SJSA1 (cell line): ENCODE results near the gene EVI5. TPM values are rescaled to one million over a fixed set of nuclear protein-coding genes. Genes with fewer than 3 reads are reported as not detected.

Source experiments
- DNase-seq, 2 experiments: peaks; one replicate each; pipeline ENCODE4 v3.0.0-alpha.2; 2015 to 2020; ENCODE audit warnings: low spot score in 2 of 2, low read depth in 1 of 2
- H3K27ac ChIP-seq: fragments of 250-450 bp; sonication (Bioruptor Pico); 2 replicates; pipeline ENCODE4 v1.5.1; 2020; ENCODE audit warnings: mild to moderate bottlenecking, moderate library complexity
- H3K27me3 ChIP-seq: fragments of 250-450 bp; sonication (Bioruptor Pico); replicated peaks from 2 replicates; pipeline ENCODE4 v1.5.1; 2020; ENCODE audit warnings: mild to moderate bottlenecking, moderate library complexity
- H3K36me3 ChIP-seq: fragments of 250-450 bp; sonication (Bioruptor Pico); 2 replicates; pipeline ENCODE4 v1.5.1; 2020; ENCODE audit warnings: mild to moderate bottlenecking
- H3K4me1 ChIP-seq: fragments of 250-450 bp; sonication (Bioruptor Pico); replicated peaks from 2 replicates; pipeline ENCODE4 v1.6.1; 2021; ENCODE audit warnings: mild to moderate bottlenecking
- H3K4me3 ChIP-seq: fragments of 250-450 bp; sonication (Bioruptor Pico); 2 replicates; pipeline ENCODE4 v1.5.1; 2020; ENCODE audit warnings: mild to moderate bottlenecking
- H3K9me3 ChIP-seq: fragments of 250-450 bp; sonication (Bioruptor Pico); replicated peaks from 2 replicates; pipeline ENCODE4 v1.5.1; 2020; ENCODE audit warnings: mild to moderate bottlenecking
- total RNA-seq: library from RNA; depleted of rRNA; stranded (reverse); fragments of >200 nt; shearing (Covaris generic); gene quantifications from 2 replicates; pipeline ENCODE4 v1.2.3, GENCODE V29; 2014

EVI5 gene
- total RNA-seq, 1 experiment from 2014 or later: 18.1 TPM

DNA sequence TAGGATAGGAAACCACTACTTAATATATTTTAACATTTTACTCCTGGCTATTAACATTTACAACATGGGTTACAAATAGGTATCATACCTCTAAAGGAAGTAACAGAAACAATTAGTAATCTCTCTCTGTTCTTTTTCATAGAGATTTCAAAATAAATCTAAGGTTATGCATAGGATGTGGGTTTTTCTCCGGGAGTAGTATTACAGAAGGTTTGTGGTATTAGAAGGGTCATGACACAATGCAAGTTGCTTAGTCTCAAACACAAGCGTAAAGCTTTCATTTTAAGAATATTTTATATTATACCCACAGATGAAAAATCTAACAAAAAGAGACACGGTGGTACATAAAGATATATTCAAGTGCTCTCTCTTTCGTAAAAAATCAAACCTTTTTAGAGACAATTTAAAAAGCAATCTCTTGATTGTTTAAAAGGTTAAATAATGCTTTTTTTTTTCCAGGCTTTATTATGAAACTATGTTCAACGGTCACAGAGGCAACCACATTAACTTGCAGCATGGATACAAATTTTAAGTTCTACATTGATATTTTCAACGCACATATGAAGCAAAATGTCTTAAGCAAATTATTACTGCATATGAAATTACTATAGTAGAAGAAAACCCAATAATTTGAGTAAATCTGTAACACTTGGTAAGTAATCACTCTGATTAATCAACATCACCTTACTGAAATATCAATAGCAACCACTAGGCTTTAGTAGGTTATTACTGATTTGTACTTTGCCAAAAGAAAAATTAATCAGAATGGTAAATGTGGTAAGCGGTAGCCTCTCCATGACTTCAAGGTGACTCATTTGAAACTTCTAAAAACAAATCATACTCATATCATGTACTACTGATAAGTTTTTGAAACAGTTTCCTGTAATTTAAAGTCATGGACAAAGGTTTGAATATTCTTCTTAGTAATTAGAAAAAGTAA lies 200.8 kb downstream of the EVI5 start:
- Histone ChIP-seq H3K27ac (no peak overlapping the region), H3K9me3 (no peaks in the 10 kb centered on the region), H3K4me1 (0 out of 2 replicates have a peak, but pooled peaks cover 4% of the 10 kb centered on the region), H3K36me3 (peaks cover 5% of the 10 kb centered on the region; the same call in 1 of the 2 replicates), H3K27me3 (no peaks in the 10 kb centered on the region), H3K4me3 (no peak overlapping the region)
- no peak for DNase-seq

DNA sequence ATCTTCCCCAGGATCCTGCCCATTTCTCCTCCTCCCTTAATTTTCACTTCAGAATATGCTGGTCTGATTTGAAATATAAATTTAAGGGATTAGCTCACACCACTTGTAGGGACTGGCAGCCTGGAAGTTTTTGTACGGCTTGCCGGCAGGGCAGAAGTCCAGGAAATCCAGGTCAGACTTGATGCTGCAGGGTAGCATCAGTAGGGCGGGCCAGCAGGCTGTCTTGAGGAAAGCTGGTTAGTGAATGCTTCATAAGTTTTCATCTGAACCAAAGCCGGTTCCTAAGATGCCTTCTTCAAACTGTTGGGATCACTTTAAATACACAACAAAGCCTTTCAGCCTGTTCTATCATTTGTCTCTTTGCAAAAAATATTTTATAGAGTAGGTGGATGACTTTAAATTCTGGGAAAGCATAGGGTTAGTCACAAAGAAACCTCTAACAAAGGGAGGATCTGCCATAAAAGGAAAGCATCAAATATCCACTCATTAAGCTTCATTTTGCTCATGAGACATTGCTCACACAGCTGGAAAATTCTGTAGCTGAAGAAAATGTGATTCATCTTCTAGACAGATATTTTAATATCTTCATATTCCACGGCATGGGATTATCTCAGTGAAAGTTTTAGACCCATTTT lies 207.5 kb downstream of the EVI5 start:
- Histone ChIP-seq H3K36me3 (peaks cover 5% of the 10 kb centered on the region; the same call in 1 of the 2 replicates), H3K27me3 (no peaks in the 10 kb centered on the region), H3K4me3 (no peak overlapping the region), H3K4me1 (no peaks in the 10 kb centered on the region), H3K9me3 (no peaks in the 10 kb centered on the region), H3K27ac (no peak overlapping the region)
- no peak for DNase-seq

DNA sequence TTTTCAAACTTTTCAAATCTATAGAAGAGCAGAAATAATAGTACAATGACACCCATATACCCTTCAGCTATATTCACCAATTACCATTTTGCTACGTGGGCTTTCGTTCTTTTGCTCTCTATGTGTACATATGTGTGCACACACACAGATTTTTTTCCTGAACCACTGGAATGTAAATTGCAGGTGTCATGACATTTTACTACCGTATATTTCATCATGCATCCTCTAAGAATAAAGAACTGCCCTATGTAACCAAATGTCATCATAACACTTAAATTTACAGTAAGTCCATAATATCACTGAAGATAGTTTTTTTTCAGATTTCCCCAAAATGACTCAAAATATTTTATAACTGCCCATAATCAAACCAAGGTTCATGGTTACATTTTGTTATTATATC lies 209.8 kb downstream of the EVI5 start:
- Histone ChIP-seq H3K27ac (no peak overlapping the region), H3K27me3 (no peaks in the 10 kb centered on the region), H3K9me3 (no peaks in the 10 kb centered on the region), H3K4me1 (no peaks in the 10 kb centered on the region), H3K4me3 (no peak overlapping the region), H3K36me3 (no peaks in the 10 kb centered on the region)
- DNase-seq: no peak

DNA sequence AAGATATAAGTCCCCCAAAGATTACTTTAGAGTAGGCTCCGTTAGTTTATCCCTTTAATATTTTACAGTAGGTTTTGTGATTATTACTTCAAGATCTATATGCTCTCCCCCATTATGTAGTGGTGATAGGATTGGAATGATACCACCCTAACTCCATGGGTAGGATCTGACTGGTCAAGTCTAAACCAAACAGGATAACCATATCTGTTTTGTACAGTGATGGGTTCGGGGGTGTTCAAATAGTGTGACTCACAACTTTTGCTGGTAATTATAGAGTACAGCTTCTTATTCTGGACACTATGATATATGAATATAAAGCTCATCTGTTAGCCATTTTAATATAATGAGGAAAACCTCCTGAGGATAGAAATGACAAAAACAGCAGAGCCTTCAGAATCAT lies 212.4 kb downstream of the EVI5 start:
- H3K4me3 ChIP-seq: no peak overlapping the region
- no peak for DNase-seq

DNA sequence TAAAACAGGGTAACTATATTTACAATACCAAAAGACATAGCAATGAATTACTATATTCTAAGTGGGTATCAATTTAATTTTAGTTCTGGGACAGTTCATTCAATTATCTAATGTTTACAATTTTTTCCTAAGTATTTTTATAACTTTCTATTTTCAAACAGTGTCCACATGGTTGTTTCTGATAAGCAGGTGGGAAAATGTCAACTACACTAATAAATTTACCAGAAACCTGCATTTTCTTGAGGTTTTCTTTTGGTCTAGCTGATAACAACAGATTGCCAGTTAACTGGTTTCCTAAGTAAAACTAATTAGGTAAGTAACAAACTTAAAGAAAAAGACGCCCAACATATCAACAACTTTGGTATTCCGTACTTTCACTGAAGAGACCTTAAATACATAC lies 213.3 kb downstream of the EVI5 start:
- Histone ChIP-seq H3K4me1 (no peaks in the 10 kb centered on the region), H3K36me3 (no peaks in the 10 kb centered on the region), H3K27me3 (no peaks in the 10 kb centered on the region), H3K27ac (no peak overlapping the region), H3K4me3 (no peak overlapping the region), H3K9me3 (no peaks in the 10 kb centered on the region)
- no peak for DNase-seq

More for the DNA sequence above, 212.4 kb downstream of the EVI5 start:
- H3K9me3 ChIP-seq: no peaks in the 10 kb centered on the region
- no peaks in the 10 kb centered on the region for H3K4me1 ChIP-seq
- no peak overlapping the region for H3K27ac ChIP-seq
- no peaks in the 10 kb centered on the region for H3K36me3 ChIP-seq
- H3K27me3 ChIP-seq: no peaks in the 10 kb centered on the region

DNA sequence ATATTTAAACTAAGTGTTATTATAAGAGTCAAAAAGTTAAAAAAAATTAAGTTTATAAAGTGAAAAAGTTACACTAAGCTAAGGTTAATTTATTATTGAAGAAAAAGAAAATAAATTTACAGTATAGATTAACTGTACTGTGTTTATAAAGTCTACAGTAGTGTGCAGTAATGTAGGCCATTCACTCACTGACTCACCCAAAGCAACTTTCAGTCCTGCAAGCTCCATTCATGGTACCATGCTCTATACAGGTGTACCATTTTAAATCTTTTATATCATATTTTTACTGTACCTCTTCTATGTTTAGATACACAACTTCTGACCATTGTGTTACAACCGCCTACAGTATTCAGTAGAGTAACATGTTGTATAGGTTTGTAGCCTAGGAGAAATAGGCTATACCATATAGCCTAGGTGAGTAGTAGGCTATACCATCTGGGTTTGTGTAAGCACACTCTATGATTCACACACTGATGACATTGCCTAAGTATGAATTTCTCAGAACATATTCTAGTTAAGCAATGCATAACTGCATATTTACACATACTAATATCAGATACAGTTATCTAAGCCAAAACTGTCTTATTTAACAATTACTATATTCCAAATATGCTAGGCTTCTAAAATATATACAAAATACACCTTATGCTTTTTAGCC lies 217.6 kb downstream of the EVI5 start:
- H3K9me3 ChIP-seq: no peaks in the 10 kb centered on the region
- no peak for DNase-seq
- no peaks in the 10 kb centered on the region for H3K4me1 ChIP-seq
- no peak overlapping the region for H3K27ac ChIP-seq
- H3K36me3 ChIP-seq: no peaks in the 10 kb centered on the region
- no peaks in the 10 kb centered on the region for H3K27me3 ChIP-seq
- H3K4me3 ChIP-seq: no peak overlapping the region

DNA sequence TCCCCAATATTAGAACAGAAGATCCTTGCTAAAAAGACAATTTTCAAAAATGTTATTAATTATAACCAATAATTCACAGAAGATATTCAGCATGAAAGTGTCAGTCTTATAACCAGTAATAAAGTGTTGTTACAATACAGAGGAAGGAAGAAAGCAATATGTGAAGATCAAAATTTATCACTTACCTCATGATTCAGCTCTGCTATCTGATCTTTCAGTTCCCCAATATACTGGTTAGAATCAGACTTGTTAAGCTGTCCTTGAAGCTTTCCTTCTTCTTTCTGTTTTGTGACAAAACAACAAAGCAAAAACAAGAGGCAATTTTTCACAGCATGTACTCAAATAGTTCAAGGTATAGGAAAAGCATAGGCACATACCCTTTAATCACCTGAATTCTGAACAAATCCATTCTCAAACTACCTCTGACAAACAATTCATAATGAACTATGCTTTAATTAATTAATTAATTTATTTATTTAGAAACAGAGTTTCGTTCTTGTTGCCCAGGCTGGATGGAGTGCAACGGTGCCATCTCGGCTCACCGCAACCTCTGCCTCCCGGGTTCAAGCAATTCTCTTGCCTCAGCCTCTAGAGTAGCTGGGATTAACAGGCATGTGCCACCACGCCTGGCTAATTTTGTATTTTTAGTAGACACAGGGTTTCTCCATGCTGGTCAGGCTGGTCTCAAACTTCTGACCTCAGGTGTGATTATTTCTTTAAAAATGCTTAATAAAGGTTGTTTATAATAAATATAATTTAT lies 221.3 kb downstream of the EVI5 start:
- Histone ChIP-seq H3K4me3 (no peak overlapping the region), H3K36me3 (no peaks in the 10 kb centered on the region), H3K27me3 (no peaks in the 10 kb centered on the region), H3K4me1 (no peaks in the 10 kb centered on the region), H3K9me3 (no peaks in the 10 kb centered on the region), H3K27ac (no peak overlapping the region)
- no peak for DNase-seq

DNA sequence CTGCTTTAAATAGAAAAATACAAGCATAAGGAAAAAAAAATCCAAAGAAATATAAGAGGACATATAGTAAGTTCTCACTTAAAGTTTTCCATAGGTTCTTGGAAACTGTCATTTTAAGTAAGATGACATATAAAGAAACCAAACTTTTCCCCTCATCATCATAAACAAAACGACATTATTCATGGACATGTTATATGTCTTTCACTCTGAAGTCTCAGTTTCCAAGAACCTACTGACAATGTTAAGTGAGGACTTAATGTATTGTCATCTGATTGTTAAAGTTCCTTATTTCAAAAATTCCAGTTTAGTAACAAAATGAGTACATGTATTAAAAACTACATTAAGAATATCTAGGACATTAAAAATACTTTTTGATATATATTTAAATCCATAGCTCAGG lies 228.6 kb downstream of the EVI5 start:
- no peaks in the 10 kb centered on the region for H3K4me1 ChIP-seq
- no peaks in the 10 kb centered on the region for H3K27me3 ChIP-seq
- H3K27ac ChIP-seq: no peak overlapping the region
- H3K4me3 ChIP-seq: no peak overlapping the region
- no peaks in the 10 kb centered on the region for H3K36me3 ChIP-seq
- no peaks in the 10 kb centered on the region for H3K9me3 ChIP-seq
- DNase-seq: no peak

DNA sequence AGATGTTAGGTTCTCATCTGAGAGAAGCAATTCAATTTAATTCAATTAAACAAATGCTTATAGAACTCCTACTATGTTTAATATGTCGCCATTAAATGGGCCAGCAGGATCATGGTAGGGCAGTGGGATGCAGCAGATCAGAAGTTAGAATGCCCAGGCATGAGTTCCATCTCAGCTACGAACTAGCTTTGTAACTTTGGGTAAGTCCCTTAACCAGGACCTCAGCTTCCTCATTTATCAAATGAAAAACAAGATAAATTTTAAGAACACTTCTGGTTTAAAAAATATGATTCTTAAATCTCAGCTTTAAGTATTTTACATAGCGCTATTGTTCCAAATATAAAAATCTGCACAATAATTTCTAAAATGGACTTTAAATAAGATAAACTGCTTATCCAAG lies 230.7 kb downstream of the EVI5 start:
- Histone ChIP-seq H3K27me3 (no peaks in the 10 kb centered on the region), H3K27ac (no peak overlapping the region), H3K36me3 (no peaks in the 10 kb centered on the region), H3K9me3 (no peaks in the 10 kb centered on the region), H3K4me1 (no peaks in the 10 kb centered on the region), H3K4me3 (no peak overlapping the region)
- DNase-seq: no peak

DNA sequence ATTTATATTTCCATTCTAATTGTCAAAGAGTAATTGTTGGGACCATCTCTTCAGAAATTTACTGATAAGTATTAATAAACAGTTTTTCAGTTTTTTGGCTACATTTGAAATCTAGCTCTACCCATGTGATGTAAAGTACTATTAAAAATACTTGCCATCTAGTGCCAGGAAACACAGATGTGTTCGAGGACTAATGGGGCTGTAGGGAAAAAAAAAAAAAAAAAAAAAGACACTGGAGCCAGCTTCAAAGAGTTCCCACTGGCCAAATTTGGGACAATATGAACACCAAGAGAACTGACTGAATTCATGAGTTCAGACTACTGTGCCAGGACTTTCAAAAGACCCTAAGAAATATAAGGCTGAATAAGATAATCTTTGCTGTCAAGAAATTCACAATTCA lies 233.0 kb downstream of the EVI5 start:
- Histone ChIP-seq H3K9me3 (no peaks in the 10 kb centered on the region), H3K27ac (no peak overlapping the region), H3K27me3 (no peaks in the 10 kb centered on the region), H3K36me3 (no peaks in the 10 kb centered on the region), H3K4me1 (no peaks in the 10 kb centered on the region), H3K4me3 (no peak overlapping the region)
- no peak for DNase-seq

DNA sequence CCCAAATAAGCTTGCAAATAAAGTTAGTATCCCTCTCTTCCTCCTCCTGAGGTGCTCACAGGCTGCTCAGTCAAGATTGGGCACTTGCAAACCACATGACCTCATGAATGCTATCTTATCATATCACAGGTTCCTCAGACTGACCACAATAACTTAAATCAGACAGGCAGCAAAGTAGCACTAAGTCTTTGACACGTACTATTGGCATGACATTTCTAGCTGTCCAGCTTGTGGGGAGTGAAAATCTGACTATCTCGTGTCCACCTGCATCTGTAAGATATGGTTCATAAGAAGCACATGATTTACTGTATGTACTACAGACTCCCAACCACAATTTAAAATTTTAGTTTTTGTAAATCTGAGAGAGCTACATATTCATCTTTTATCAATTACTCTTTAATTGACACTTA lies 240.1 kb downstream of the EVI5 start:
- Histone ChIP-seq H3K36me3 (no peaks in the 10 kb centered on the region), H3K27me3 (no peaks in the 10 kb centered on the region), H3K4me3 (no peak overlapping the region), H3K9me3 (no peaks in the 10 kb centered on the region), H3K27ac (no peak overlapping the region), H3K4me1 (no peaks in the 10 kb centered on the region)
- DNase-seq: no peak

DNA sequence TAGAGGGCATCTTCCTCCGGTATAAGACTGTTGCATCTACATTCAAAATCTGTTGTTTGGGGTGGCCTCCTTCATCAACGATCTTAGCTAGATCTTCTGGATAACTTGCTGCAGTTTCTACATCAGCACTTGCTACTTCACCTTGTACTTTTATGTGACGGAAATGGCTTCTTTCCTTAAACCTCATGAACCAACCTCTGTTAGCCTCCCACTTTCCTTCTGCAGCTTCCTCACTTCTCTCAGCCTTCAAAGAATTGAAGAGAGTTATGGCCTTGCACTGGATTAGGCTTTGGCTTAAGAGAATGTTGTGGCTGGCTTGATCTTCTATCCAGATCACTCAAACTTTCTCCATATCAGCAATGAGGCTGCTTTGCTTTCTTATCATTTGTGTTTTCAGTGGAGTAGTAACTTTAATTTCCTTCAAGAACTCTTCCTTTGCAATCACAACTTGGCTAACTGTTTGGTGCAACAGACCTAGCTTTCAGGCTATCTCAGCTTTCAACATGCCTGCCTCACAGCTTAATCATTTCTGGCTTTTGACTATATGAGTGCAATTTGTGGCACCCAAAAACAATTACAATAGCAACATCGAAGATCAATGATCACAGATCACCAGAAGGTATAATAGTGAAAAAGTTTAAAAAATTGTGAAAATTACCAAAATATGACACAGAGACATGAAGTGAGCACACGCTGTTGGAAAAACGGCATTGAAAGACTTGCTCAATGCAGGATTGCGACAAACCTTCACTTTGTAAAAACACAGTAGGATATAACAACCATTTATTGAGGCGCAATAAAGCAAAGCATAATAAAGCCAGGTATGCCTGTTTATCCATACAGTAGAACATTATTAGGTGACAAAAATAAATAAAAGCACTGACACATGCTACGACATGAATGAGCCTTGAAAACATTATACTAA lies 241.5 kb downstream of the EVI5 start:
- no peaks in the 10 kb centered on the region for H3K4me1 ChIP-seq
- no peak overlapping the region for H3K27ac ChIP-seq
- no peaks in the 10 kb centered on the region for H3K9me3 ChIP-seq
- no peaks in the 10 kb centered on the region for H3K27me3 ChIP-seq
- no peak overlapping the region for H3K4me3 ChIP-seq
- DNase-seq: no peak
- no peaks in the 10 kb centered on the region for H3K36me3 ChIP-seq
